ENCODE results near the gene PTPRD. TPM values are rescaled to one million over a fixed set of nuclear protein-coding genes. Genes with fewer than 3 reads are reported as not detected.

PTPRD gene
- total RNA-seq, 1 donor from 2014 or later, result 20.9 TPM

GRCh38 chr9:9893837-9894236 is 719.0 kb downstream of the PTPRD start:
- no peak for DNase-seq (ENCODE audit: low spot score)

- DNase-seq (ENCODE audit: low spot score), result no peak
Observed at GRCh38 chr9:9892217-9892616, 720.6 kb downstream of the PTPRD start.

GRCh38 chr9:9881692-9882091 is 731.1 kb downstream of the PTPRD start:
- no peak for DNase-seq (ENCODE audit: low spot score)

- no peak for DNase-seq (ENCODE audit: low spot score)
Observed at GRCh38 chr9:9874270-9874669, 738.5 kb downstream of the PTPRD start.

- DNase-seq (ENCODE audit: low spot score), result no peak
Observed at GRCh38 chr9:9862235-9862810, 750.5 kb downstream of the PTPRD start.

GRCh38 chr9:9855177-9856078 is 757.4 kb downstream of the PTPRD start:
- DNase-seq (ENCODE audit: low spot score), result no peak

GRCh38 chr9:9847750-9848149 is 765.1 kb downstream of the PTPRD start:
- no peak for DNase-seq (ENCODE audit: low spot score)

GRCh38 chr9:9846557-9846956 is 766.2 kb downstream of the PTPRD start:
- DNase-seq (ENCODE audit: low spot score), result no peak

GRCh38 chr9:9820436-9820835 is 792.4 kb downstream of the PTPRD start:
- no peak for DNase-seq (ENCODE audit: low spot score)

- no peak for DNase-seq (ENCODE audit: low spot score)
Observed at GRCh38 chr9:9819886-9820285, 792.9 kb downstream of the PTPRD start.

GRCh38 chr9:9817176-9817575 is 795.6 kb downstream of the PTPRD start:
- no peak for DNase-seq (ENCODE audit: low spot score)

GRCh38 chr9:9804109-9804508 is 808.7 kb downstream of the PTPRD start:
- no peak for DNase-seq (ENCODE audit: low spot score)

GRCh38 chr9:9799287-9799686 is 813.5 kb downstream of the PTPRD start:
- DNase-seq (ENCODE audit: low spot score), result no peak

GRCh38 chr9:9792144-9792857 is 820.5 kb downstream of the PTPRD start:
- no peak for DNase-seq (ENCODE audit: low spot score)

GRCh38 chr9:9791611-9792010 is 821.2 kb downstream of the PTPRD start:
- no peak for DNase-seq (ENCODE audit: low spot score)

- DNase-seq (ENCODE audit: low spot score), result no peak
Observed at GRCh38 chr9:9790216-9790872, 822.5 kb downstream of the PTPRD start.

- DNase-seq (ENCODE audit: low spot score), result no peak
Observed at GRCh38 chr9:9783711-9784110, 829.1 kb downstream of the PTPRD start.

GRCh38 chr9:9783211-9783610 is 829.6 kb downstream of the PTPRD start:
- DNase-seq (ENCODE audit: low spot score), result no peak

GRCh38 chr9:9778293-9778692 is 834.5 kb downstream of the PTPRD start:
- DNase-seq (ENCODE audit: low spot score), result no peak

- no peak for DNase-seq (ENCODE audit: low spot score)
Observed at GRCh38 chr9:9774471-9774870, 838.3 kb downstream of the PTPRD start.

- no peak for DNase-seq (ENCODE audit: low spot score)
Observed at GRCh38 chr9:9771314-9771713, 841.5 kb downstream of the PTPRD start.

- no peak for DNase-seq (ENCODE audit: low spot score)
Observed at GRCh38 chr9:9764821-9765220, 848.0 kb downstream of the PTPRD start.
